HG03469 (cell line): ENCODE data around the gene NSA2.
"Not testable (repeated sequence)": the region's sequence is repeated elsewhere in the genome, so short reads cannot be mapped to it uniquely, and the experiment has no call there.

Source experiments
- ATAC-seq: cut with Tn5 transposase; IDR thresholded peaks from one replicate; pipeline ENCODE4 v1.9.1; 2021; ENCODE audit warnings: mild to moderate bottlenecking, moderate library complexity, moderate number of reproducible peaks; ENCODE audit not compliant: unreplicated experiment

The NSA2 gene

DNA sequence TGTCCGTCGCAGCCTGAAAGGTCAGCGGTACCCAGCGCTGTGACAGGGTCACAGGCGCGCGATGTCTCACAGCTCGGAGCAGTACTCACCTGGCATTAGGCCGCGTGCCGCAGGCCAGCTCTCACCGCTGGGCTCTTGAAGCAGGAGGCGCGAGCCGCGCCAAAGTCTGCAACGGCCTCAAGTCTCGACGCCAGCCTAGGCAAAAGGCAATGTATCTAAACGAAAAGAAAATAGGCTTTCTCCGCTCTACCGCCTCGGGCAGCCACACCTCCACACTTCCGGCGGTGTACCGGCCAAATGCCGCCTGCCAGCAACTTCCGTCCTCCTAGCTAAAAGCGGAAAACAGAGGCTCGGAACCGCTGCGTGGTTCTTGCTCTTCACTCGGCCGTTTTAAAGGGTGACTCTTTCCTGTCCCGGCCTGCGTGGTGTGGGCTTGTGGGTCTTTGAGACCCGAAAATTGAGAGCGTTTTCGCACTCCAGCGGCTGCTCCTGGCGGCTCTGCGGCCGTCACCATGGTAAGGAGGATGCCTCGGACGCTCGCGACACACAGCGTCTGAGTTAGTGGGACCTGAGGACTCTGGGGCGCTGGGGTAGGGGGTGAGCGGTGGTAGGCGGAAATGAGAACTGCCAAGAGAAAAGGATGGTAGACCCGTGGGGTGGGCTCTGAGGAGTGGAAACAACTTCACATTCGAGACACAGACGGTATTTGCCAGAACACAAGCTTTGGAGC is at the start of gene NSA2, which contains the start of gene GFM2:
NSA2 (plus strand) TSS at position 401 of the 730 bp plus-strand sequence; CDS start at position 513, 112 bp downstream.
GFM2 (minus strand) TSS at position 269 of the 730 bp plus-strand sequence. CDS start 3,375 bp downstream, outside the sequence.
- ATAC-seq, result peak; percentile 81

- no peak for ATAC-seq
Measured at GRCh38 chr5:74717596-74717995, 49.5 kb upstream of the NSA2 start.

DNA sequence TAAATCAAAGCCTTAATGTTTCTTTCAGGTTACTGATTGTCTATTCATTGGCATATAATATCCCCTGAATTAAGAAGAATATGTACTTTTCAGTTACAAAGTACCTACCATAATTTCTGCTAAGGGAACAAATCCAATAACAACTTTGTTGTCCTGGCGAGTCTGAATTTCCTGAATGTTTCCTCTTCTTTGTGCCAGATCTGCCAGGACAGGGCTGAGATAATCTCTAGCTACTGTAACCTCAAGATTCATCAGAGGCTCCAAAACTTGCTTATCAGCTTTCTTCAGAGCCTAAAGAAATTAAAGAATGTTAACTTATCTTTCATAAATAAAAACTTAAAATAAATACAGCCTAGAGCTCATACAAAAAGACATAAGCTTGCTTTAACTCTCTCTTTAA is 44.8 kb upstream of the NSA2 start:
- no peak for ATAC-seq

GRCh38 chr5:74725331-74725730 is 41.7 kb upstream of the NSA2 start:
- no peak for ATAC-seq

DNA sequence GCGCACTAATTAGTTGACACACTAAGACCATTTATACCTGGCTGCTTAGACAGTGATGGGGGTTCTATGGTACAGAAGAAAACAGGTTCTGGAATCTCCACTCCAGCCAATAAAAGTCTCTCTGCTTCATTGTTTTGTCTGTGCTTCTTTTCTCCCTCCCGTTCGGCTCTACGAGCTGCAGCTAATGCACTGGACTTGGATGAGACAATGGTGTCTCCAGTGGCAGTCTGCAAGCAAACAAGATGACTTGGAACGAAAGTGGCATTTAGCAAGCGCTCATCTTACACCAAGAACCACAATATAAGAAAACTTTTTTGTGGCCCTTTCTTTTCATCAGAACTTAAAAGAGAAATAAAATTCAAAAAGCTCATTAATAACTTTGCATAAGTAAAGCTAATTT is 30.3 kb upstream of the NSA2 start:
- ATAC-seq, result no peak

DNA sequence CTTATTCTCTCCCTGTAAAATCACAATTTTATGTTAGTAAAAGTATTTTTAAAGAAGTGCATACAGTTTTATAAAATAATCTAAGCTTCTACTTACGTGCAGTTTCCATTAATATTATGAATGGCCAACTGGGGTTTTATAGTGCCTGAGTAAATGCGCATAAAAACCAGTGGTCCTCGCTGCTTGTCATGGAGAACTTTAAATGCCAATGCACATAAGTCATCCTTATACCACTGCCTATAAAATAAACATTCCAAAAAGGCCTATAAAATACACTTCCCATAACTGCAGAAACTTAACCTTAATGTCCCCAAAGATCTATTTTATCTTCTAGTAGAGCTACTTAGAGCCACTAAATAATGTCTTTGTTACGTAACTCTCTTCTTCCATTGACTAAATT is 28.6 kb upstream of the NSA2 start:
- ATAC-seq, result no peak

GRCh38 chr5:74748742-74749141 is 18.3 kb upstream of the NSA2 start:
- not testable (repeated sequence) for ATAC-seq

GRCh38 chr5:74761241-74761640 is 5.8 kb upstream of the NSA2 start:
- no peak for ATAC-seq

DNA sequence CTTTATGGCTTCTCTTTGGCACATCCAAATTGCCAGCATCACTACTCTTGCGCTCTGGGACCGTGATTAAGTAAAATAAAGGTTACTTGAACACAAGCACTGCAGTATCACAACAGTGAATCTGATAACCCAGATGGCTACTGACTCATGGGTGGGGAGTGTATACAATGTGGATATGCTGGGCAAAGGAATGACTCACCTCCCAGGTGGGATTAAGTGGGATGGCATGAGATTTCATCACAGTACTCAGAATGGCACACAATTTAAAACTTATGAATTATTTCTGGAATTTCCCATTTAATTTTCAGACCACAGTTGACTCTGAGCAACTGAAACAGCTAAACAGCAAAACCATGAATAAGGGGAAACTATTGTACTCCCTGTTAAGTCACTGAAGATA is 4.5 kb upstream of the NSA2 start:
- ATAC-seq, result no peak

- ATAC-seq, result no peak
Measured at GRCh38 chr5:74763504-74763903, 3.5 kb upstream of the NSA2 start.

DNA sequence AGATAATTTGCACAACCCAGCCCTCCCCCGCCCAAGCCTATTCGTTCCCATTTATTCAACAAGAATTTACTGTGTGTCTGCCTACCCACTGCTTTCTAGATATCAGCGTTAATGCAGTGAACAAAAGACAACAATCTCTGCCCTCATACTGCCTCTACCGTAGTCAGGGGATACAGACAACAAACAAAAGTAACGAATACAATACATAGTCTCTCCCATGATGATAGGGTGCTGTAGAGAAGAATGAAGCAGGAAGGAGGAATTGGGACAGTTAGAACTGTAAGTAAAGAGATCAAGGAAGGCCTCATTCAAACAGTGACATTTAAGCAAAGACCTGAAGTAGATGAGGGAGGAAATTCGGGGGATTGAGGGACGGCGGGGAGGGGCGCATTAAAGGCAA is 1.8 kb upstream of the NSA2 start:
- ATAC-seq, result no peak

DNA sequence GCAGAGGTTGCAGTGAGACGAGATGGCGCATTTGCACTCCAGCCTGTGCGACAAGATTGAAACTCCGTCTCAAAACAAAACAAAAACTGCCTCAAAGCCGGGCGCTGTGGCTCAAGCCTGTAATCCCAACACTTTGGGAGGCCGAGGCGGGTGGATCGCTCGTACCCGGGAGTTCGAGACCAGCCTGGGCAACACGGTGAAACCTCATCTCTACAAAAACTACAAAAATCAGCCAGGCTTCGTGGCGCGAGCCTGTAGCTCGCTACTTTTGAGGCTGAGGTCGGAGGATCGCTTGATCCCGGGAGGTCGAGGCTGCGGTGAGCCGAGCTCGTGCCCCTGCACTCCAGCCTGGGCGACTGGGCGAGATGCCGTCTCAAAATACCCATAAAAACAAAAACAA is 1.1 kb upstream of the NSA2 start:
- no peak for ATAC-seq

- ATAC-seq, result peak; percentile 22
Measured at GRCh38 chr5:74766418-74766848, 616 bp upstream of the NSA2 start.

DNA sequence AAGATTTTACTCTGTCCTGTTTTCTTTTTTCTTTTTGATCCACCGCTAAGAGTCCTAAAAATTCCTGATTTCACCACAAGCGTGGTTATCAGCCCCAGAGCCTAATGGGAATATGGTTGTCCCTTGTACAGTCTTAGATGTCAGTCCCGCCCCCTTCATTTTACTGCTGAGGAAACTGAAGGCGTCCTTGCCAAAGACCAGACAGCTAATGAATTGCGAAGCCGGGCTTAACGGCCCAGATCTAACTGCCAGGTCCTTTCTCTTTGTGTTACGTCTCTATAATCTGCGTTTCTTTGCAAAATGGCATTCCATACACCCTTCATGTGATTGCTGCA is 497 bp downstream of the NSA2 start:
- ATAC-seq, result no peak

DNA sequence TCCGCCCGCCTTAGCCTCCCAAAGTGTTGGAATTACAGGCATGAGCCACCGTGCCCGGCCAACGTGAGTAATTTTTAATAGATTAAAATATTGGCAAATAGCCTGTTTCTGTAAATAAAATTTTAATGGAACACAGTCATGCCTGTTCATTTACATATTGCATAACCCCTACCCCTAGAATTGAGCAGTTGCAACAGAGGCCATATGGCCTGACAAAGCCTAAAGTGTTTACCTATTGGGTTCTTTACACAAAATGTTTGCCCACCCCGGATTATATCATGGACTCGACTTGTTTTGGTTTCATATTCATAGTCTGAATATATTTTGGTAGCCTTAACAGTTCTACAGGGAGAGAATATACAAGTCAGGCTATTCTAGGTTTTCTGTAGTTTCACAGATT is 5.3 kb downstream of the NSA2 start:
- no peak for ATAC-seq

DNA sequence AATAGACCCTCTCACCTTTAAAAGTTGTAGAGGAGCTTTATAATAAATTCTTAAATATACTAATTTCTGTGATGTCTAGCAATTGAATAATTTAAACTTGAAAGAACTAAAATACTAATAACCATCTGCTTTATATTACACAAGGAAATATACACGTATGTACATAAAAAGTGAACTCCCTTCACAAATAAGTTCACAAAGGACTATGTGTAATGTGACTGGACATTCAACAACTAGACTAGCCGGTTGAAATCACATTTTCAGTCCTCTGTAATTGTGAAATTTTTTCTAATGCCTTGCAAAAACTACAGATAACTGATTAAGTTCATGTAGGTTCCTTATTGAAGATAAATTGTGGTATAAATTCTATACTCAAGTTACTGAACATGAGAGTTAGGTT is 11.6 kb downstream of the NSA2 start:
- no peak for ATAC-seq

GRCh38 chr5:74786851-74787250 is 19.8 kb downstream of the NSA2 start:
- no peak for ATAC-seq

DNA sequence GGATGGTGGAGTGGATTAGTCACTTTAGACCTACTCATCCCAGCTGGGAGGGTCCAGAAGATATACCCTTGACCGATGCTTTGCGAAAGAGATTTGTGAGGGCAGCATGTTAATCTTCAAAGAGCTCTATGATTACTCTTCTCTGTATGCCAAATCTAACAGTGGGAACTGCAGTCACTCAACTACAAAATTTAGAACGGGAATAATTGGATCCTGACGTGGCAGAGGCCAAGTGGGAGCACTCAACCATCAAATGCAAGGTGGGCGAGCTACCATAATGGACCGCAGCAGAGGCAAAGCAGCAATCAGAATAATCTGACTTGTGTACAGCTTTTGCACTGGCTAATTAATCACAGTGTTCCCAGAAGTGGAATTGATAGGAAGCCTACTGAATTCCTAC is 20.4 kb downstream of the NSA2 start:
- ATAC-seq, result no peak

DNA sequence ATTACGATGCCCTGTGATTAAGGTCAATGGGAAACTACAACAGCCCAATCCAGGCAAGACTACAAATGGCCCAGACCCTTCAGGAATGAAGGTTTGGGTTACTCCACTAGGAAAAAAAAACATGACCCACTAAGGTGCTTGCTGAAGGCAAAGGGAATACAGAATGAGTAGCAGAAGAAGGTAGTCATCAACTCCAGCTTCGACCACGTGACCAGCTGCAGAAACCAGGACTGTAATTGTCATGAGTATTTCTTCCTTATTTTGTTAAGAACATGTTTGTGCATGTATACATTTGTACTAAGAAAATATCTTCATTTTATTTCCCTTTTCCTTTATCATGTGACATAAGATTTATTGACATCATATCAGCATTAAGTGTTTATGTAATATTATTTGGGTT is 24.6 kb downstream of the NSA2 start:
- not testable (repeated sequence) for ATAC-seq

GRCh38 chr5:74798977-74799911 is 32.2 kb downstream of the NSA2 start:
- no peak for ATAC-seq

DNA sequence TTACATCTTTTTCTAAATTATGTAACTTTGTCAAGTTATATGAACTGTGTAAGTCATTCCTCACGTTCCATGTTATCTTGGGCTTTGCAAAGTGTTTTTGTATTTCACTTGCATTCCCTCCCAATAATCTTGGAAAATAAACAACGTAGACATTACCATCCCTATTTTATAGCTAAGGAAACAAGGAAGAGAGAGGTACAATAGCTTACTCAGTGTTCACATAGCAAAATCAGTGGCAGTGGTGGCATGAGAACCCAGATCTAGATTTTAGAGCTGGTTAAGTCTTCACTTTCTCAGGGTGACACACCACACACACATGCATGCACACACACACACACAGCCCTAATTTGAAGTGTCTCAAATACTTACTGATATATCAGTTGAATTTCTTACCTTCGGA is 34.1 kb downstream of the NSA2 start:
- ATAC-seq, result no peak

DNA sequence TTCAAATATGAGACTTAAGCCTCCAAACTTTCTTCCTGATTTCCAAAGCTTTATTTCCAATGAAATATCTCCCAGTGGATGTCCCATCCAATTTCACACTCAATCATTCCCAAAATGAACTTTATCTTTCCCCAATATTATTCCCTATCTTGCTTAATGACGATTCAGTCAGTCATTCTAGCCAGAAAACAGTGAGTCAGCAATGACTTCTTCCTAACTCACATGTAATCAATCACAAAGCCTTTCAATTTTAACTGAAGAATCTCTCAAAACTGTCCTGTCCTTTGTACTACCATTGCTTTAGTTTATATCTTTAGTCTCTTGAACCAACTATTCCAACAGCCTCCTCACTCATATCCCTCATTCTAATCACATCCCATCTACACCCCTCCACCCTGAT is 34.9 kb downstream of the NSA2 start:
- ATAC-seq, result no peak
